ENCODE data around the gene MYBPC2.
A peak's percentile ranks its signal among the peaks of the same experiment; 100 is the strongest.

DNA sequence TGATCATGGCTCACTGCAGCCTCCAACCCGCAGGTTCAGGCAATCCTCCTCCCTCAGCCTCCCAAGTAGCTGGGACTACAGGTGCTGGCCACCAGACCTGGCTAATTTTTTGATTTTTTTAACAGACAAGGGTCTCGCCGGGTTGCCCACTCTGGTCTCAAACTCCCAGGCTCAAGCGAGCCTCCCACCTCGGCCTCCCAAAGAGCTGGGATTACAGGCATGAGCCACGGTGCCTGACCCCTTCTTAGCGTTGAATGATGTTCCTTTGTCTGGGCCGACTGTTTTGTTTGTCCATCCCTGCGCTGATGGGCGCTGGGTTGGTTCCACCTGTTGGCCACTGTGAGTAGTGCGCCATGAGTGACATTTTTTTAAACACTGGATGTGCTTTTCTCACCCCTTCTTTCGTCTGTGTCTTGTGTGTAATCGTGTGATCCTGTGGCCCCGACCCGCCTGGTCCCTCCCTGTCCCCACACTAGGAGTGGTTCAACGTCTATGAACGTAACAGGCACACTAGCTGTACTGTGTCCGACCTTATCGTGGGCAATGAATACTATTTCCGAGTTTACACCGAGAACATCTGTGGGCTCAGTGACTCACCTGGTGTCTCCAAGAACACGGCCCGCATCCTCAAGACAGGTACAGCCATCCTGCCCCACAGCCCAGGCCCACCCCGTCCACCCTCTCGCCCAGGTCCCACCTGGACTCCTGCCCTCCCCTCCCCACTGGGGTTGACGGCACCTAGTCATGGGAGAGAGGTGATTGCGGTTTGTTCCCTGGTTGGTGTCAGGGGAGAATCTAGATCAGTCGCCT is 28.6 kb downstream of the MYBPC2 start:
- TF ChIP-seq, protein P1, sequence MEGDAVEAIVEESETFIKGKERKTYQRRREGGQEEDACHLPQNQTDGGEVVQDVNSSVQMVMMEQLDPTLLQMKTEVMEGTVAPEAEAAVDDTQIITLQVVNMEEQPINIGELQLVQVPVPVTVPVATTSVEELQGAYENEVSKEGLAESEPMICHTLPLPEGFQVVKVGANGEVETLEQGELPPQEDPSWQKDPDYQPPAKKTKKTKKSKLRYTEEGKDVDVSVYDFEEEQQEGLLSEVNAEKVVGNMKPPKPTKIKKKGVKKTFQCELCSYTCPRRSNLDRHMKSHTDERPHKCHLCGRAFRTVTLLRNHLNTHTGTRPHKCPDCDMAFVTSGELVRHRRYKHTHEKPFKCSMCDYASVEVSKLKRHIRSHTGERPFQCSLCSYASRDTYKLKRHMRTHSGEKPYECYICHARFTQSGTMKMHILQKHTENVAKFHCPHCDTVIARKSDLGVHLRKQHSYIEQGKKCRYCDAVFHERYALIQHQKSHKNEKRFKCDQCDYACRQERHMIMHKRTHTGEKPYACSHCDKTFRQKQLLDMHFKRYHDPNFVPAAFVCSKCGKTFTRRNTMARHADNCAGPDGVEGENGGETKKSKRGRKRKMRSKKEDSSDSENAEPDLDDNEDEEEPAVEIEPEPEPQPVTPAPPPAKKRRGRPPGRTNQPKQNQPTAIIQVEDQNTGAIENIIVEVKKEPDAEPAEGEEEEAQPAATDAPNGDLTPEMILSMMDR (IDR thresholded peaks at IDR 0.05): peak; percentile 86
- no peak for TF ChIP-seq POLR2AphosphoS5 (IDR thresholded peaks at IDR 0.05; ENCODE audit: low read depth, low read length)
- TF ChIP-seq, protein P2, sequence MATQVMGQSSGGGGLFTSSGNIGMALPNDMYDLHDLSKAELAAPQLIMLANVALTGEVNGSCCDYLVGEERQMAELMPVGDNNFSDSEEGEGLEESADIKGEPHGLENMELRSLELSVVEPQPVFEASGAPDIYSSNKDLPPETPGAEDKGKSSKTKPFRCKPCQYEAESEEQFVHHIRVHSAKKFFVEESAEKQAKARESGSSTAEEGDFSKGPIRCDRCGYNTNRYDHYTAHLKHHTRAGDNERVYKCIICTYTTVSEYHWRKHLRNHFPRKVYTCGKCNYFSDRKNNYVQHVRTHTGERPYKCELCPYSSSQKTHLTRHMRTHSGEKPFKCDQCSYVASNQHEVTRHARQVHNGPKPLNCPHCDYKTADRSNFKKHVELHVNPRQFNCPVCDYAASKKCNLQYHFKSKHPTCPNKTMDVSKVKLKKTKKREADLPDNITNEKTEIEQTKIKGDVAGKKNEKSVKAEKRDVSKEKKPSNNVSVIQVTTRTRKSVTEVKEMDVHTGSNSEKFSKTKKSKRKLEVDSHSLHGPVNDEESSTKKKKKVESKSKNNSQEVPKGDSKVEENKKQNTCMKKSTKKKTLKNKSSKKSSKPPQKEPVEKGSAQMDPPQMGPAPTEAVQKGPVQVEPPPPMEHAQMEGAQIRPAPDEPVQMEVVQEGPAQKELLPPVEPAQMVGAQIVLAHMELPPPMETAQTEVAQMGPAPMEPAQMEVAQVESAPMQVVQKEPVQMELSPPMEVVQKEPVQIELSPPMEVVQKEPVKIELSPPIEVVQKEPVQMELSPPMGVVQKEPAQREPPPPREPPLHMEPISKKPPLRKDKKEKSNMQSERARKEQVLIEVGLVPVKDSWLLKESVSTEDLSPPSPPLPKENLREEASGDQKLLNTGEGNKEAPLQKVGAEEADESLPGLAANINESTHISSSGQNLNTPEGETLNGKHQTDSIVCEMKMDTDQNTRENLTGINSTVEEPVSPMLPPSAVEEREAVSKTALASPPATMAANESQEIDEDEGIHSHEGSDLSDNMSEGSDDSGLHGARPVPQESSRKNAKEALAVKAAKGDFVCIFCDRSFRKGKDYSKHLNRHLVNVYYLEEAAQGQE (IDR thresholded peaks at IDR 0.05; ENCODE audit: insufficient read depth in 1 of 2, low read depth in 2 of 2, low read length in 1 of 2): no peak
- no peak for TF ChIP-seq SIN3A (IDR thresholded peaks at IDR 0.05; ENCODE audit: borderline replicate concordance, insufficient read depth, low read depth, low read length)
